Stimulated activated CD8-positive, alpha-beta memory T cell treated with anti-CD3 and anti-CD28 coated beads, Interleukin-7, amount 100 ng/mL, for 24 hours (primary cell): Measurements from ENCODE around the gene SPAG9.

Experiments used
- DNase-seq: peaks from one replicate; pipeline ENCODE4 v3.0.0-alpha.2; 2020; ENCODE audit warnings: low read depth

The SPAG9 gene

GRCh38 chr17:50917418-50917743 is 203.3 kb downstream of the SPAG9 start:
- no peak for DNase-seq

GRCh38 chr17:50916708-50917417 is 203.8 kb downstream of the SPAG9 start:
- DNase-seq: no peak

GRCh38 chr17:50916026-50916707 is 204.5 kb downstream of the SPAG9 start:
- DNase-seq: no peak

- DNase-seq: no peak
Measured at GRCh38 chr17:50914505-50915063, 206.1 kb downstream of the SPAG9 start.

GRCh38 chr17:50913120-50913519 is 207.5 kb downstream of the SPAG9 start:
- DNase-seq: no peak
